ENCODE measurements around the gene AMHR2. TPM values are rescaled to one million over a fixed set of nuclear protein-coding genes. Genes with fewer than 3 reads are reported as not detected.

AMHR2 gene
- total and polyA plus RNA-seq, 9 of the 15 experiments (the other 6 are each of a cell fraction or from before 2014, with no cell fraction given) = 8.9 to 49.7 (median 19.3) TPM

- no peak for TF ChIP-seq E2F8 (IDR thresholded peaks at IDR 0.05; ENCODE audit: low read depth, partially characterized antibody)
- no peak for TF ChIP-seq CEBPZ (IDR thresholded peaks at IDR 0.05; ENCODE audit: borderline replicate concordance, low read depth, low read length)
- TF ChIP-seq ZNF140 (CRISPR knock-in tag; IDR thresholded peaks at IDR 0.05) = no peak
- TF ChIP-seq ZNF263 (CRISPR knock-in tag; IDR thresholded peaks at IDR 0.05; ENCODE audit: borderline replicate concordance) = peak; percentile 28; the same call in 1 of the 2 replicates
- 0 out of 4 replicates have a peak, but pooled peaks of 1 of the 2 experiments have one; percentile 8 for TF ChIP-seq TRIM24 (IDR thresholded peaks at IDR 0.05)
- 0 out of 4 replicates have a peak, but pooled peaks of 1 of the 2 experiments have one; percentile 68 for TF ChIP-seq MCM7 (IDR thresholded peaks at IDR 0.05)
- no peak for TF ChIP-seq BACH1 (tag; IDR thresholded peaks at IDR 0.05)
- no peak for TF ChIP-seq ELK3 (CRISPR knock-in tag; IDR thresholded peaks at IDR 0.05)
- 0 out of 2 replicates have a peak, but pooled peaks have one; percentile 22 for TF ChIP-seq SNIP1 (IDR thresholded peaks at IDR 0.05; ENCODE audit: low read depth)
- TF ChIP-seq EP400 (IDR thresholded peaks at IDR 0.05) = 0 out of 2 replicates have a peak, but pooled peaks have one; percentile 19
- no peak for TF ChIP-seq ZNF311 (CRISPR knock-in tag; IDR thresholded peaks at IDR 0.05)
- TF ChIP-seq MNT (conservative IDR thresholded peaks at IDR 0.05) = 0 out of 4 replicates have a peak, but pooled peaks of 1 of the 2 experiments have one; percentile 16
- TF ChIP-seq GATA2 (CRISPR knock-in tag; IDR thresholded peaks at IDR 0.05) = no peak
- TF ChIP-seq TBP (optimal IDR thresholded peaks at IDR 0.05; ENCODE audit: low read depth, low read length) = no peak
Observed at GRCh38 chr12:53380794-53381730, 42.6 kb upstream of the AMHR2 start (continued).

Data from K562 (cell line).